NCI-H2227 (cell line): ENCODE measurements around the gene SLC25A5.
"Not testable (repeated sequence)": the region's sequence is repeated elsewhere in the genome, so short reads cannot be mapped to it uniquely, and the experiment has no call there.

ENCODE experiments used
- DNase-seq: peaks from one replicate; lab custom pipeline; 2025; ENCODE audit not compliant: unreplicated experiment; lab: John Stamatoyannopoulos, UW

The SLC25A5 gene

DNA sequence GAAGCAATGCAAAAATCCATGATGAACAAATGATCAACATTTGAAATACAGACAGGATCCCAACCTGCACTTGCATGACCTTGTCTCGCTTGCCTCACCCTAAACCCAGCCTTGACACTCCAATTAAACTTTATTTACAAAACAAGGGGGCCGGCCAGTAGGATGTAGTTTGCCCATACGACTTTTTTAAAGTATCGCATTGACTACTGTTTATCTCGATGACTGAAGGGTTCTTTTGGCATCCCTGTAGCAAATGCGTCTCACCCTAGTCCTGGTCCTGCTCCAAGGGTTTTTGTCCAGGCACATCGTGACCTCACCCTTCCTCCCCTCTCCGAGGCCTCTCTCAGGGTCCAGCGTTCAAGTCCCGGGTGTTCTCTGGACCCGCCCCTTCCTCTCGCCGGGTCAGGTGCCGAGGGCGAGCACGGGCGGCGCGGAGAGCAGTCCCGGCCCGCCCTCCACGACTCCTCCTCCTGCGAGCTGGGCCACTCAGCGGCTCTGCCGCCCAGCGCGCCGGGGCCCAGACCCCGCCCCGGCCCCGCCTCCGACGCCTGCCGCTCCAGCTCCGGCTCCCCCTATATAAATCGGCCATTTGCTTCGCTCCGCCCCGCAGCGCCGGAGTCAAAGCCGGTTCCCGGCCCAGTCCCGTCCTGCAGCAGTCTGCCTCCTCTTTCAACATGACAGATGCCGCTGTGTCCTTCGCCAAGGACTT is at the start of gene SLC25A5:
TSS of gene SLC25A5 (plus strand) at position 603 of the 709 bp plus-strand sequence. CDS start at position 675, 72 bp downstream.
- peak; percentile 94 for DNase-seq

DNA sequence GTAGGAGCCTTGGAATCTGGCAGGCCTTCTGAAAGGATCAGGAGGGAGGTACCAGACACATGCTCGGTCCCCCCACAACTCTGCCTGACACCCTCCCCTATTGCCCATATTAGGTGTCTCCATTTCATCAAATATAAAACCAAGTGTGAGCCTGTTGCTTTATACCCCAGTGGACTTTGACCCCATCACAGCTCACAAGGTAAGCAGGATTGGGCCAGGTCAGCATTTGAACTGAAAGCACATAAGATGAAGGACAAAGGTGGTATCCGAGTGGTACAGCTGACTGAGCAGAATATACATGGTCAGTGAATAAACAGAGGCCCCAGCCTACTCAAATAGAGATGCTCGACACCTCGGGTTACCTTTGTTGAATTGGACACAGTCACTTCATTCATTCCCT is 49.1 kb upstream of the SLC25A5 start:
- DNase-seq: no peak

DNA sequence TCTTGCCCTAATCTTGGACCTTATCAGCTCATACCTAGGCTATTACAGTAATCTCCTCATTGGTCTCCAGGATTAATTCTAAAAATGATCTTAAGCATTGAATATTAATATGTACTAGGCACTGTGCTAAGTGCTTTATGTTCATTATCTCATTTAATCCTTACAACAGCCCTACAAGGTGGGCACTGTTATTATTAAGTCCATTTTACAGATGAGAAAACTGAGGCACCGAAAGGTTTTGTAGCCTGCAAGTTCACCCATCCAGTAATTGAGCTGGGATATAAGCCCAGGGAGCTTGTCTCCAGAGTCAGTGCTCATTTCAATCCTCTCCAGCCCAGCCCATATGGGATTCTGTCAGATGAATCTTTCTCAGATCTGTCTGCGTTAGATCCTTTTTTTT is 48.3 kb upstream of the SLC25A5 start:
- DNase-seq: no peak

DNA sequence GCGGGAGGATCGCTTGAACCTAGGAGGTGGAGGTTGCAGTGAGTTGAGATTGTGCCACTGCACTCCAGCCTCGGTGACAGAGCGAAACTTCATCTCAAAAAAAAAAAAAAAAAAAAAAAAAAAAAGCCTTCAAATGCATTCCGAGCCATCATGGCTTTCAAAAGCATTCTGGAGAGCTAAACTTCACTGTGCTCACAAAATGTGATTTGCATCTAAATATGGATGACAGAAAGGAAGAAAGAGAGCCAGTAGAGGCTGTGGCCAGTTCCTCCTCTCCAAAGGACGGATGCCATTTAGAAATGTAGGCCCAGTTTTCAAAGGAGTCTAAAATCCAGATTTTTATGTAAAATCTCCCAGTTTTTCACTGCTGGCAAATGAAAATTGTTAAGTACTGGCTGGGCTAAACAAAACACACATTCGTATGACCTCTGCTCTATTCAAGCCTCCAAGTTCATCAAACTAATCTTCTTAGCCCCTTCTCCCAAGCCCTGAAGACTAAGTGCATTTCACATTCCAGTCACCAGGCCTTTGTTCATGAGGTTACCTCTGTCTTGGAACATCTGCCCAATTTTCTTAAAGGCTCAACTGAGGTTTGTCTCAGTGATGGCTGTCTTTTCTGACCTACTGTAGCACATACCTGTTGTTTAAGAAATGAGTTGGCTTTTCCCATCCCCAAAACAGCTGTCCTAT is 47.1 kb upstream of the SLC25A5 start:
- DNase-seq: no peak

DNA sequence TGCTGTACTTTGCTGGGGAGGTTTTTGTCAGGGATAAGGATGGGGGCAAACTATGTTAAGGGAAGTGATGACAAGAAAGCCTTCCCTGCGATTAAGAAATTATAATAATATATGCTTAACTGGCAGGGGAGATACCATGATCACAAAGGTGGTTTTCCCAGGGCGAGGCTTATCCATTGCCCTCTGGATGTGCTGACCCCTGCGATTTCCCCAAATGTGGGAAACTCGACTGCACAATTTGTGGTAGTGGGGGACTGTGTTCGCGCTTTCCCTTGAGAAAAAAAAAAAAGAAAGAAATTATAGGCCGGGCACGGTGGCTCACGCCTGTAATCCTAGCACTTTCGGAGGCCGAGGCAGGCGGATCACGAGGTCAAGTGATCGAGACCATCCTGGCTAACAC is 44.6 kb upstream of the SLC25A5 start:
- no peak for DNase-seq

DNA sequence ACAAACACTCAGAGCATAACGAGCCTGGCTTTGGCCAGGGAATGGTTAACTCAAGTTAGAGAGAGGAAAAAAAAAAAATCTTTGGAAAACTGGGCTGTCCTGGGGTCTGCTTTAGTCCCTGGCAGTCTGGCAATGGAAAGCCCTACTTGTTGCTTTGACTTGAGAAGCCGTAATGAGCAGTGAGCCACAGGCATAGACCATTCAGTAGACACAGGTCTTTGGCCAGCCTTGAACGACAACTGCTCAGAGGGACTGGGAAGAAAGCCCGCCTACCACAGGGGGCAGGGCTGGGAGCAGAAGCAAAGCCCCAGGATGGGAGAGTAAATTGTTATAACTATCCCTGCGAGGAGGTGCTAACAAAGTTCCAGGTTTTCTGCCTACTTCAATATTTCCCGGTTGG is 43.2 kb upstream of the SLC25A5 start:
- DNase-seq: no peak

DNA sequence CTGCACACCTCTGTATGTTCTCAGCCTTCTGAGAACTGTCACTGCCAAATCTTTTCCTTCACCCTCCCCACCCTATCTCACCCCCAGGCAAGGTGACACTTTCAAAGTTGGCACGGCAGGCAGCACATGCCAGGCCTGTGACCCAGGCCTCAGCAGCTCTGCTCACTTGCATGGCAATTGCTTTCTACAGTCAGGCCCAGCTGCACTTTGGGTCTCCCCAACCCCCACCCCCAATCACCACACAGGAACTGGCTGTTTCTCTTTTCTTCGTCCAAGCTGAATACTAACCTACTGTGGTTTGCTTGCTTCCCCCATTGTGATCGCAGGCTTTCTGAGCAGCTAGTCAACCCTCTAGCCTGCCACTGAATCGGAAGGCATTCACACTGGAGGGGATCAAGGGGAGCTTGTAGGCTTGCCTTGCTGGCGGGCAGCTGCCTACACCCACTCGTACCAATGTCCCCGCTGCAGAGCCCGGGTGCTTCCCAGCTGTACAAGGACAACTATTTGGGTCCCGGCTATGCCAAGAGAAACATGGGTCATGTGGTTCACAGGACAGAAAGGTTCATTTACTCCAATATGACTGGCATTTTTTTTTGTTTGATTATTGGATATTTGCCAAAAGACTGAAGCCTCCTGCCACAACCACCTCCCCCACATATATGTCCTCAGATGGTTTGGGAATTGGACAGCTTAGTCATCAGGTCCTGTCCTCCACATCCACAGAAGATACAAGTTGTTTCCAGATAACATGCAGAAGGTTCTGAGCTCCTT is 41.0 kb upstream of the SLC25A5 start:
- DNase-seq: no peak

DNA sequence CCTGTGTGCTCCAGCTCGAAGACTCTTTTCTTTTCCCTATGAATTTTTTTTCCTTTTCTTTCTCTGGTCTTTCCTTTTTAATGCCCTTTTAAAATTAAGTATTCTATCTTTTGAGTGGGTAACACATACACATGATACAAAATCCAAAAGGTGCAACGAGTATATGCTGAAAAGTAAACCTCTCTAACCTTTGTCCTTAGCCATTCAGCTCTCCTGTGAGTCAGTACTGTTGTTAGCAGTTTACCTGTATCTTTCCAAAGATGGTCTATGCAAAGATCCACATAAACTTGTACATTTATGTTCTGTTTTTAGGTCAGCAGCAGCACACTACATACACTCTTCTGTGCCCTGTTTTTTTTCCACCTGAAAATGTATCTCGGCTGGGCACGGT is 40.5 kb upstream of the SLC25A5 start:
- no peak for DNase-seq

DNA sequence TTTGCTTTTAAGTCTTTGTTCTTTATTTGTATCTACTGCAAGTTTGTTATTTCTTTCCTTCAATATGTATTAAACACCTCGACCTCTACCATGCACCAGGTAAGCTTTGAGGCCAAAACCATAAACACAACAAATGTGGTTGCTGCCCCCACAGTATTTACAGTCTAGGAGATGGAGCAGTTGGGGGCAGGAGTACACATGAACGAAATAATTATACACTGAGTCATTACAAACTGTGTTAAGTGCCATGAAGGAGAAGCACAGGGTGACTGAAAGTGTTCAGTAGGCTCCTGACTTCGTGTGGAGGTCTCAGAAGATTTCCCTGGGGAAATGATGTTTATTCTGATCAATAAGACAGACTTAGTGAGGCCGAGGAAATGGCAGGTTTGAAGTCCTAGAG is 38.8 kb upstream of the SLC25A5 start:
- DNase-seq: no peak

DNA sequence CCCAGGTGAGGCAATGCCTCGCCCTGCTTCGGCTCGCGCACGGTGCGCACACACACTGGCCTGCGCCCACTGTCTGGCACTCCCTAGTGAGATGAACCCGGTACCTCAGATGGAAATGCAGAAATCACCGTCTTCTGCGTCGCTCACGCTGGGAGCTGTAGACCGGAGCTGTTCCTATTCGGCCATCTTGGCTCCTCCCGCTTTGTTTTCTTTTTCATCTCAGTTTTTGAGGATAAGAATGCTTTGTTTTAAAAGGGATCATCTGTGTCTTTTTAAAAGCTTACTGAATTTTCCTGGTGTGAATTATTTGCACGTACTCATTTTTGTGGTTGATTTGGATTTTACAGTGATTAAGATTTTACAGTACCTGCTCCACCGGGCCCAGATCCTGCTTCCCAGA is 26.9 kb upstream of the SLC25A5 start:
- DNase-seq: not testable (repeated sequence)

DNA sequence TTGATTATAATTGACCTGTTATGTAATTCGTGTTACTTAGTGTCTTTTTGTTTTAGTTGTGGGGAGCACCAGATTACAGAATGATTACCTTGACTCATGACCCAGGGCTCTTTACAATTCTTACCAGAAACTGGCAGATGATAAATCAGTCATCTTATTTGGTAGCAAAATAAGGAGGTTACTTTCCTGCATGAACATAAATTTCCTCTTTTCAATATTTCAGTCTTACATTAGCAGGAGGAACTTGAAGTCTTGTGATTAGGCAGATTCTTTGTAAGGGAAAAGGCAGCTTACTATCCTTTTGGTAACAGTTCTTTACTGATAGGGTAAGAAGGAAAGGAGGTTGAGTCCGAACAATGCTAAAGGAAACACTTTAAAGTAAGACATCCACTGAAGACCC is 26.0 kb upstream of the SLC25A5 start:
- no peak for DNase-seq

DNA sequence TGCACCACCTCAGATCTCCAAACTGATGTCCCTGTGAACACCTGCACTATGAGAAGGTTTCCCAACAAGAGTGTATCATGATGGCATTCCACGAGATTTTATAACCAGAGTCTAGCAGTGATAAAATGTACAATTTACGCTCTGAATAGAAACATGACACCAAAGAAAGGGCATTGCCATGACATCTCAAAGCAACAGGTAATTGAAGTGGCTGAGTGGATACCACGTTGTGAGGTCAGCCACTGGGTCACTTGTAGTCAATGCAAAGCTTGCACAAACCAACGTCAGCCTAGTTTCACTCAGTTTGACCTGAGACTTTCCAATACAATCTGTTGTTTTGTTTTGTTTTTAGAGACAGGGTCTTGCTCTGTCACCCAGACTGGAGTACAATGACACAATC is 15.0 kb upstream of the SLC25A5 start:
- no peak for DNase-seq

DNA sequence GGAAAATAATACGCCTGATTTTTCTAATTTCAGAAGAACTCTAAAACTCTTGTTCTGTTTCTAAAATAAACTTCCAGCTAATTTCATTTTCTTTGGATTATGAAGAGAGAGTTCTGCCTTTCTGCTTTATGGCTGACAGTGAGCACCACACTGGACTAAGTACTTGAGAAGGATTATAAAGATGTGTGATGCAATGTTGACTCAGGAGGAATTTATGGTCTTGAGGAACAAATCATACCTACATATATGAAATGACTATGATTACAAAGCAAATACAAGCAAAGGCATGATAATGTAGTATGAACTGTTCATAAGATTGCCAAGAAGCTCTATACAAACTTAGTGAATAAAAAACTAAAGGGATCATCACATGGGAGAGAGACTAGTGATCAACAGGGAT is 13.0 kb upstream of the SLC25A5 start:
- DNase-seq: no peak

DNA sequence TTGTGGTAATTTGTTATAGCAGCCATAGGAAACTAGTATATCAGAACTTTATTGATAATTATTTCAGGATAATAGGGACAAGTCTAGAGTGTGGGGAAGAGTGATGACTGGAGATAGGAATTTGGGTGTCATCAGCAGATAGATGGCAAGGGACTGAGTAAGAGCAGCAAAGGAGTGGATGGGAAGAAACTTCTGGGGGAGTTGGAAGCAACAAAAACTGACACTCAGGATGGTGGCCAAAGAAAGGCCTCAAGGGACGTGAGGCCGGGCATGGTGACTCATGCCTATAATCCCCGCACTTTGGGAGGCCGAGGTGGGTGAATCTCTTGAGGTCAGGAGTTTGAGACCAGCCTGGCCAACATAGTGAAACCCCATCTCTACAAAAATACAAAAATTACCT is 9.1 kb upstream of the SLC25A5 start:
- no peak for DNase-seq

DNA sequence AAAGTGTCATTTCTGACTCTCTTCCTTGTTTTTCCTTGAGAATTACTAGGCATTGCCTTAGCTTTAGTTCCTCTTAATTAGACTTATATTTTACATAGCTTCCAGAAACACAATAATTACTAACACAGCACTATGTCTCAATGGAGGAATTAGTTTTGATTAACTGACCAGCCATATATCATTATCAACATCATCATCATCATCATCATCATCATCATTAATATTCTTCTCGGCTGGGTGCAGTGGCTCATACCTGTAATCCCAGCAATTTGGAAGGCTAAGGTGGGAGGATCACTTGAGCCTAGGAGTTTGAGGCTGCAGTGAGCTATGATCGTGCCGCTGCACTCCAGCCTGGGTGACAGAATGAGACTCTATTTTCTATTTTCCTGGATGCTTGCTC is 2.7 kb upstream of the SLC25A5 start:
- no peak for DNase-seq

DNA sequence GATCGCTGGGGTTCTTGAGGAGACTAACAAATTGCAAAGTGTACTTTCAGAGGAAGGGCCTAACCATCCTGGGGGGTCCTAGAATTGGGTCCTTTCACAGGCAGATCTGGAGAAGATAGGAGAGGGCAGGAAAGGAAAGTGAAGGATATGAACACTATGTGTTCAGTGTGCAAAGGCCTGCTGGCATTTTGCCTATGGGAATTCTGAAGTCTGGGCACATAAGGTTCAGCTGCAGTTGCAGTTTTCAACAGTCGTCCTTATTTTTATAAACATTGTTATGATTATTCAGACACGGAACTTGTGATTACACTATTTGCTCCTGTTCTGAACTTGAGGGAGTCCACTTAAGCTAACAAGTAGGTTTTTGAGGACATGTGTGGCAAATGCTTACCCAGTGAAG is 1.3 kb upstream of the SLC25A5 start:
- no peak for DNase-seq

DNA sequence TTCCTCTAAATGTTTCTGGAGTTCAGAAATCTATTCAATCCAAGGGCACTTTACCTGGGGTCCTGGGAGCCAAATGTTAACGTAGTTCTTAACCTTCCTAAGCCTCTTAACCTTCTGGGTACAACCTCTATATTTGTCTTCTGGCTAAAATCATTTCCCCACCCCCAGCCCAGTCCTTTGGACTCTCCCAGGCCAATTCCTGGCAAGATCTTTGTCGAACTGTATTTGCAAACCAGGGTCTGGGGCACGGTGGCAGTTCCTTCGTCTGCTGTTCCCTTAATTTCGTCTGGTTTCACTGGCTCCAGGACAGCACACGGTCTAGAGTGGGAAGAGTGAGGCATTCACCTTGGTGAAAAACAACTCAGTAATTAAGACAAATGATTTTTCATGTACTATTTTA is 811 bp upstream of the SLC25A5 start:
- no peak for DNase-seq

DNA sequence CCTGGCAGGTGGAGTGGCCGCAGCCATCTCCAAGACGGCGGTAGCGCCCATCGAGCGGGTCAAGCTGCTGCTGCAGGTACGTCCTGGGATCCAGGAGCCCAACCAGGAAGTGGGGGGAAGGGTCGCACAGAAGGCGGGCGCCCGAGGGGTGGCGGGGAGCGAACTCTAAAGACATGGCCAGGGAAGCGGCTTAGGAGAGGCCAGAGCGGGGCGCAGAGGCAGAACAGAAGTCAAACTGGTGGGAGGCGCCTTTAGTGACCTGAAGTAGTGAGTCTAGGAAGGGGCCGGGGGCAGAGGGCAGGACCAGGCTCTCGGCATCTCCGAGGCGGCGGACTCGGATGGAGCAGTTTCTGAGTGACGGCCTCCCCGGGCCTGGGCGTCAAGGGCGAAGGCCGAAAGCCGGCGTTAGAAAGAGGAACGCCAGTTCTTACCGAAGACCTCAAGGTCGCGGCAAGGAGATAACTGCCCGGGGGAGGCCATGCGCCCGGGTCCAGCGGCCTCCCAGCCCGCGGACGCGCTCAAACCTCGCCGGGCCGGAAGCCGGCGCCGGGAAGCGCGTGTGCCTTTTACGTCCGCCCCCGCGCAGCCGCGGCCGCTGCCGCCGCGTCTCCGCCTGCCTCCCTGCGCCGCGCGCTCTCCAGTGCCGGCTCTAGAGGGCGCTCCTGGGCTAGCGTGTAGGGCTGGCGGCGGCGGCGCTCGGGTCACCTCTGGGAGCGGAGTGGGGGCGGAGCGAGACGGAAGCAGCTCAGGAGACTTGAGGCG is 488 bp downstream of the SLC25A5 start:
- peak; percentile 96 for DNase-seq

DNA sequence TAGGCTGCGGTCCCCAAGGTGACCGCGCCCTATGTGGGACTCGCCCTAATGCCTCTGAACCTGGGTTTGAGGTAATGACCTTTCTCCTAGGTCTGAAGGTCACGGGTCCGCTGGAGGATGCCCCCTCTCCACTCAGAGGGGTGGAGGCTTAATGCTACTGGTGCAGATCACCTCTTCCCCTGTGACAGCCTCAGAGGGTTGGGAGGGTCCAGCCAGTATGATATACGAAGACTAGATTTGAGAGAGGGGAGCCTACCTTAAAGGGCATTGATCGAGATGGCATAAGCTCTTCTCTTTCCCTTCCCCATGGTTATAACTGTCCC is 1.0 kb downstream of the SLC25A5 start:
- no peak for DNase-seq

DNA sequence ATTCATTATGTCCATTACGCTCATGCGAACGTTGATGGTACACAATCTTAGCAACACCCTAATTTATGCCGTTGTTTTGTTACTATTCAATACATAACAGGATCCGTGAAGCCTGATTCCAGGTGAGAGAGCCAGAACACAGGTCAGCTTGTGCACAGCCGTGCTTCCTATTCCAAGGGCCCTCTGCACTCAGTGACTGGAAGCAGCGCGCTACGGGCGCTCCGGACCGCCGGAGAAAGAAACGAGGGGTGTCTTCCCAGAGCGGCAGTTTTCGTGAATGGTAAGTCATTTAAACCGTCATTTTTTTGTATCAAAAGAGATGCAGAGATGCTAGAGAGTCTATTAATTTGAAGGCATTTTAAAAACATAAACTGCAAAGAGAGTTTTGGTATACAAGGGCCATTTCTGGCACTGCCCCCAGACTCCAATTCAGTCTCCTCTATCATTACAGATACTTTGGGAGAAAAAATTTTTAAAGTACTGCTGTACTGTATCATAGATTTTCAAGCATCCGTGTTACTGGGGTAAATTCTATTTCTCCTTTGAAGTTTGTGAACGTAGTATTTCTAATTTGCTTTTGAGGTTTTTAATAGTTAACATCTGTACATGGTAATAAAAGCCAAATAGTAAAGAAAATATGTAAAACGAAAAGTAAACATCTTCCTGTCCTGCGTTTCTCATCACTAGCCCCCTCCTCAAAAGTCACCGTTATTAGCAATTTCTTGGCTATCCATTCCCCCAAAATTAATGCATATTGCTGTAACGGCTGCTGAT is 6.6 kb downstream of the SLC25A5 start:
- DNase-seq: peak; percentile 37
